Kidney capillary endothelial cell (primary cell): ENCODE results near the gene ASXL3.

Source experiments
- DNase-seq: peaks from one replicate; pipeline ENCODE4 v3.0.0-alpha.2; 2018; ENCODE audit warnings: low spot score

Gene ASXL3

GRCh38 chr18:33577685-33578517 is at the start of gene ASXL3:
ASXL3 (plus strand) TSS chr18:33578219; CDS start chr18:33578632, 413 bp downstream.
- DNase-seq = no peak

- no peak for DNase-seq
Observed at GRCh38 chr18:33532978-33533377, 45.0 kb upstream of the ASXL3 start.

DNA sequence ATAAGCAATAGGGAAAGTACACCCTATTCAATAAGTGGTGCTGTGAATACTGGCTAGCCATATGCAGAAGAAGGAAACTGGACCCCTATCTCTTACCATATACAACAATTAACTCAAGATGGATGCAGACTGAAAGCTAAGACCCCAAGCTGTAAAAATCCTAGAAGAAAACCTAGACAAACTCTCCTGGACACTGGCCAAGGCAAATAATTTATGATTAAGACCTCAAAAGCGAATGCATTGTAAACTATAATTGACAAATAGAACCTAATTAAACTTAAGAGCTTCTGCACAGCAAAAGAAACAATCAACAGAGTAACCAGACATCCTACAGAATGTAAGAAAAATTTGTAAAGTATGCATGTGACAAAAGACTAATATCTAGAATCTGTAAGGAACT is 41.1 kb upstream of the ASXL3 start:
- no peak for DNase-seq

DNA sequence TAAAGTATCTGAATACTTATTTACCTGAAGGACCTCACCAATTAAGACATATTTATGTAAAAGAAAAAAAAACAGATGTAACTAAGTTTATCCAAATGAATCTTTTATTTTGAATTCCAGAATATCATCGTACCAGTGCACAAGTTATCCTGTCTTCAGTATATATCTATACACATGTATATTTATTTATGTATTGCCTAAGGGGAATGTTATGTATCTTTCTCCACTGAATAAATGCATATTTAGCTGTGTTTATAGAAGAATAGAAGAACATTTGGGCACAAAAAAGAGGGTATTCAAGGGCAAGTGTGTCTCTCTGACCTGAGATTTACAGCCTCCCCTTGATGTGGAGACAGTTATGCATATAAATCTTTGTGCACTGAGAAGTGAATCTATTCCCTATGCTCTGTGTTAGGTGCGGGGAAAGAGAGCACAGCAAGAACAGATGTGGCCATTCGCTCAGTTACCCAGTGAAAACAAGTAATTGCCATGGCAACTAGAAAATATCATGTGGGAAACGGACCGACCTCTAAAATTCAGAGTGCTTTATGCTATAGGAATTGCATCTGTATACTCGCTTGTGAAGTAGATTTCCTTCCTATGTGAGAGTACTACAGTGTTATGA is 39.5 kb upstream of the ASXL3 start:
- DNase-seq = no peak

DNA sequence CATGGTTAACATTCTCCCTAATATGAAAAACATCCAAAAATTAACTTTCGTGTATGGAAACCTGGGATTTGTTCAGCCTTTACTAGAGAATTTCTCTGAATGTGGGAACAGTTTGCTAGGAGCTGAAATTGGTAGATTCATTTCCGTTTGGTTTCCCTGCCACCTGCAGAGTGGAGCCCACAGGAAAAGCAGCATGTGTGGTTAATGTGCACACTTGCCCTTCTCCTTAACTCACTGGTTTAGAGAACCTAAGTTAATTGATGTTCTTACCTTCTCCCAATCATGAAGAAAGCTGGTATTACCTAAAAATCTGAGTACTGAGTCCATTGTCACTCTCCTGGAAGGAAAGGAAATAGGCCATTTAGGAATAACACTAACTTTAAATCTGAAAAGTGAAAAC is 37.6 kb upstream of the ASXL3 start:
- no peak for DNase-seq

DNA sequence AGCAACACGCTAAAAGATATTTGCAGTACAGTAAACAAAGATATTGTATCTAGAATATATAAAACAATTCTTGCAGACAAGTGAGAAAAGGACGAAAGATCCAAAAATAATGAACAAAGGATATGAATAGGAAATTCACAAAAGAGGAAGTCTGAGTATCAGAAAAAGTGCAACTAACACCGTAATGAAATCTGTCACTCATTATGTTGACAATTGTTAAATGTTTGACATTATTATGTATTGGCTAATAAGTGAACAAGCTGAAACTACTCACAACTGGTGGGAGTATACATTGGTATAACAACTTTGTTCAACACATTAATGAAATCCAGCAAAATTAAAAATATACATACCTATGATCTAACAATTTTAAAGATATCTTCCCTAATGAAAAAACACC is 36.7 kb upstream of the ASXL3 start:
- DNase-seq = no peak

DNA sequence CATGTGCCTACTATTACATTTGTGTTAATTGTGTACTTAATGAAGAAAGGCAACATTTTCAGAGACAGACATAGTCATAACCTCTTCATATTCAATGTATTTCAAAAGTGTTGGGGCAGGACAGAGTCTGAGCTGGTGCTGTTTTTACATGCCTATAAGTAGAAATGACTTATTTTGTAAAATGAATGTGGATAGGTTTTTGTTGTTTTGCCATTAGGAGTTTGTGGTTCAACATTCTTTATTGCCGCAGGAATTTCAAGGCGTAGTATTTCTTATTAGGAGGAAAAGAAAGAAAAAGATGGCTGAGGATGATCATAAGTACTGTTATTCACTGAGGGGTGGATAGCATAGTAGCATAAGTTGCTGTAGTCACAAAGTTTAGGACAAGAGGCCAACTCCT is 21.2 kb upstream of the ASXL3 start:
- DNase-seq = no peak

DNA sequence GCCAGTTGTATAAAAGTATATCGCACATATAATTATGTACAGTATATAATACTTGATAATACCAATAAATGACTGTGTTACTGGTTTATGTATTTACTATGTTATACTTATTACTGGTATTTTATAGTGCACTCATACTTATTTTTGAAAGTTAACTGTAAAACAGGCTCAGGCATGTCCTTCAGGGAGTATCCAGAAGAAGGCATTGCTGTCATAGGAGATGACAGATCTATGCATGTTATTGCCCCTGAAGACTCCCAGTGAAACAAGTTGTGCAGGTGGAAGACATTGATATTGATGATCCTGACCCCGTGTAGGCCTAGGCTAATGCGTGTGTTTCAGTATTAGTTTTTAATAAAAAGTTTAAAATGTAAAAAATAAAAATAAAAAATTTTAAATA is 20.3 kb upstream of the ASXL3 start:
- DNase-seq = no peak

DNA sequence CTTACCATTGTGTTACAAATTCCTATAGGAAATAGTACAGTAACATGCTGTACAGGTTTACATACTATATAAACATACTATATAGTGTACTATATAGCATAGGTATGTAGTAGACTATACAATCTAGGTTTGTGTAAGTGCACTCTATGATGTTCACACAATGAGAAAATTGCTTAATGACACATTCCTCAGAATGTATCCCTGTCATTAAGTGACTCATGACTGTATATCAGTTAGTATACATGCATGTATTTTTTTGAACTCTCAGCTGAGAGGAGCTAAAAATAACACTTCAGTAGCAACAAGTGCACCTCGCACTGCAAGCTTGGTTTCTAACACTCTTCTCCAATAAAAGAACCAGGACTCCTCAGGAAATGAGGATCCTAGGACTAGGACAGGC is 19.5 kb upstream of the ASXL3 start:
- no peak for DNase-seq

- DNase-seq = no peak
Observed at GRCh38 chr18:33560686-33561370, 17.2 kb upstream of the ASXL3 start.

- no peak for DNase-seq
Observed at GRCh38 chr18:33562741-33563140, 15.3 kb upstream of the ASXL3 start.

DNA sequence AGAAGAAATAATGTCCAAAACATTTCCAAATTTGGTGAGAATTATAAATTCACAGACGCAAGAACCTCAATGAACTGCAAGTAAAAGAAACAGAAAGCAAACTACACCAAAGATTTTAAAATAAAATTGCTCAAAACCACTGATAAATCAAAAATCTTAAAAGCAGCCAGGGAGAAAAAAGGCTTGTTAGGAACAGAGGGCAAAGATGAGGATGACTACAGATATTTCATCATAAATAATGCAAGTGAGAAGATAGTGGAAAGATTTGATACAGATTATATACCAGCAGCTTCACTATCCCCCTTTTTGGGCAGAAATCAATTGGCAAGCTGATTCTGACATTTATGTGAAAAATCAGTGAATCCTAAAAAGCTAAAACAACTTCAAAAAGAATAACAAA is 10.3 kb upstream of the ASXL3 start:
- no peak for DNase-seq

GRCh38 chr18:33571998-33572787 is 5.8 kb upstream of the ASXL3 start:
- no peak for DNase-seq

DNA sequence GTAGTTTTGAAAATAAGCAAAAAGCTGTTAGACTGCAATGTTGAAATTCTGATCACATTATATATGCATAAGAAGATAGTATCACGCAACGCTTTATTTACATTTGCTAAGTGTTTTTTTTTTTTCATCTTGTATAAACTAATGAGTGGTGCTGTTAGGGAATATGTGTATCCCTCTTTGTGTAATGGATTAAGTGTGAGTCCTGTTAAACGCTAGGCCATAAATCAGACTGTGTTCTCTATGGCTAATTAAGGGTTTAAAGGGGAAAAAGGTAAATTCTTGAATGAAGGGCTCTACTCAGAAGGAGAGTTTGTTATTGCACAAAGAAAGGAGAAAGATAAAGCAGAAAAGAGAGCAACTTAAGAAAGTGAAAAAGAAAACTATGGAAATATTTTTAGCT is 4.8 kb upstream of the ASXL3 start:
- no peak for DNase-seq

DNA sequence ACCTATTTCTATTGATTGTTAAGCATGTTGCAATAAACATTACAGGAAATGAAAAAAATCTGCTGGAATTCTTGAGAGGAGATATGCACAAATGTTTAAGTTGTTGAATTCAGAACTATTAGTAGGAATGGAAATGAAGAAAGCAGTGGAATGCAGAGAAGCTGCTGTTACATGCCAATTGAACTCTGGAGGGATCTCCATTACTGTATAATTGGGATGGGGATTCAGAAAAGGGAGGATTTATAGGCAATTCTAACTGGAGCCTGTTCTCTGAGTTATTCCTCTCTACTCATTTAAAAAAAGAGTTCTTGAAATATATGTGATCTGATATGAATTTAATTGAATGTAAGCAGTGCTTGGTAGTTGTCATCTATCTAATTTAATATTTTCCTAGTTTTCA is 2.6 kb upstream of the ASXL3 start:
- DNase-seq = no peak

- DNase-seq = no peak
Observed at GRCh38 chr18:33576999-33577646, 896 bp upstream of the ASXL3 start.

- DNase-seq = no peak
Observed at GRCh38 chr18:33578518-33579348, 714 bp downstream of the ASXL3 start.

DNA sequence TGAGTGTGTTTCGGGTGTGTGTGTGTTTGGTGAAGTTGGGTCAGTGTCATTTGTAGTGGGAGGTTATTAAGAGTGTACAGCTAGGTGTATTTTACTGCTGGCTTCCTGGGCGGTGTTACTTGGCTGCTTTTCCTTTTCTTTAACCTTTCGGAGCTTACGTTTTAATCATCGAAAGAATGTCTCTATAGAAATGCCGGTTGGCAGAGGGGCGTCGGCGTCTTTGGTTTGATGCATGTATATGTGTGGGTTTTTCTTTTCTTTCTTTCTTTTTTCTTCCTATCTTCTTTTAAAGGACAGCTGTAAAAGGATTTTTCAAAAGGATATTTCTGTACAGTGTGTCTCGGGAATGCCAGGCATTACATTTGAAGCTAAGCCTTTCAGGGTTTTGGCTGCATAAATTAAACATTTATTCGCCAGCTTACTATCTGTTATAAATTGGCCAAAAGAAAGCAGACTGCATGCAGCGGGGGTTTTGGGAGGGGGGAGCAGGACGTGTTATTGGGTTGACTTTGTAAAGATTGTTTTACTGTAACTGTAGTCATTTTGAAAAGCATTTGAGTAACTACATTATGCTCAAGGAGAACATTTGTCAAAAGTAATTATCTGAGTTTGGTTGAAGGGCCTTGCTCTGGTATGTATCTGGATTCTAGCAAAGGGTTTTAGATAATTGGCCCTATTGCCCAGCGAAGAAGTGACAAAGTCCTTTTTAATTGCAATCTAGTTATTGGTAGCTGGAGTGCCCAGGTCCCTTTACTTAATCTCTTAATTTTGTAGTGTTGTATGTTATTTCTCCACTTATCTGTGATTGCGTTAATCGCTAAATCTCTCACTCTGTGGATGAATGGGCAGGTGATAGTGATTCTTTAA is 1.6 kb downstream of the ASXL3 start:
- no peak for DNase-seq

DNA sequence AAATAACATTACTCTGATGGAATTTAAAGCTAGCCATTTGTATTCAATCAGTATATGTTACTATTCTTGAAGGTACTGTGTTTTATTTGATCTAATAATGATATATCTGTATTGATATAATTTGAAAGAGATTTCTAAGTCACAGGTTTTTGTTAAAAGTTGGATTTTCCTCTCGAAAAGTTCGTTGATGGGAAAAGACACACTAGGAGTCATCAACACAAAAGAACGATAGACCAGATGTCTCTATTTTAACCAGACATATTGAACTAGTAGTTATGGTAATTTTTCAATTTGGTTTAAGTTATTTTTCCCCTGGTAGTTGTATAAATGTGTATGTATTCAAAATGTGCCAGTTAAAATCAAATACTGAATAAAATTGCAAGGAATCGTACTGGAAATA is 2.5 kb downstream of the ASXL3 start:
- no peak for DNase-seq

GRCh38 chr18:33581856-33582255 is 3.8 kb downstream of the ASXL3 start:
- DNase-seq = no peak
